SK-N-SH treated with all-trans-retinoic acid at 6 μM for 48 hours (cell line): ENCODE data around the gene PGC.
A peak's percentile ranks its signal among the peaks of the same experiment; 100 is the strongest.

Experiments
- ATAC-seq: fragments of 200-7000 bp; cut with Tn5 transposase; 3 replicates; pipeline ENCODE4 v1.9.1; 2020; ENCODE audit warnings: mild to moderate bottlenecking, moderate library complexity
- ARNTL ChIP-seq: fragments of 450-650 bp; formaldehyde crosslinking; IDR thresholded peaks from 2 replicates; pipeline ENCODE4 v1.5.0; 2020; ENCODE audit warnings: low read depth, mild to moderate bottlenecking, moderate library complexity, borderline replicate concordance
- BACH2 ChIP-seq: fragments of 250-450 bp; sonication (Bioruptor Pico); IDR thresholded peaks from 2 replicates; pipeline ENCODE4 v1.9.0; 2021; ENCODE audit warnings: mild to moderate bottlenecking, borderline replicate concordance
- CSDC2 ChIP-seq: fragments of 250-450 bp; sonication (Bioruptor Pico); IDR thresholded peaks from 2 replicates; pipeline ENCODE4 v1.5.0; 2020; ENCODE audit warnings: mild to moderate bottlenecking, moderate library complexity
- ESRRG ChIP-seq: fragments of 250-450 bp; sonication (Bioruptor Pico); IDR thresholded peaks from 2 replicates; pipeline ENCODE4 v1.6.1; 2021; ENCODE audit warnings: mild to moderate bottlenecking
- GLIS3 ChIP-seq: fragments of 250-450 bp; sonication (Bioruptor Pico); IDR thresholded peaks from 2 replicates; pipeline ENCODE4 v1.5.0; 2020; ENCODE audit warnings: mild to moderate bottlenecking, moderate library complexity
- ISL1 ChIP-seq: fragments of 250-450 bp; sonication (Bioruptor Pico); IDR thresholded peaks from 2 replicates; pipeline ENCODE4 v2.1.2; 2022; ENCODE audit warnings: mild to moderate bottlenecking, moderate library complexity
- OSR1 ChIP-seq: fragments of 250-450 bp; sonication (Bioruptor Pico); IDR thresholded peaks from 2 replicates; pipeline ENCODE4 v1.8.0; 2022; ENCODE audit warnings: moderate library complexity, mild to moderate bottlenecking, inconsistent platforms
- PATZ1 ChIP-seq: fragments of 250-450 bp; sonication (Bioruptor Pico); IDR thresholded peaks from 2 replicates; pipeline ENCODE4 v1.8.0; 2020; ENCODE audit warnings: mild to moderate bottlenecking, moderate library complexity, borderline replicate concordance
- PPARA ChIP-seq: fragments of 250-450 bp; sonication (Bioruptor Pico); IDR thresholded peaks from 2 replicates; pipeline ENCODE4 v1.5.0; 2020; ENCODE audit warnings: mild to moderate bottlenecking, borderline replicate concordance
- RARB ChIP-seq: fragments of 250-450 bp; sonication (Bioruptor Pico); IDR thresholded peaks from 2 replicates; pipeline ENCODE4 v1.8.0; 2021; ENCODE audit warnings: mild to moderate bottlenecking, moderate library complexity
- SNAI2 ChIP-seq: fragments of 250-450 bp; sonication (Bioruptor Pico); IDR thresholded peaks from 2 replicates; pipeline ENCODE4 v1.5.0; 2020; ENCODE audit warnings: mild to moderate bottlenecking, moderate library complexity
- TCF4 ChIP-seq: fragments of 250-450 bp; sonication (Bioruptor Pico); IDR thresholded peaks from 2 replicates; pipeline ENCODE4 v1.8.0; 2021; ENCODE audit warnings: mild to moderate bottlenecking, moderate library complexity, borderline replicate concordance
- TOX ChIP-seq: fragments of 250-450 bp; sonication (Bioruptor Pico); IDR thresholded peaks from 2 replicates; pipeline ENCODE4 v1.8.0; 2021; ENCODE audit warnings: mild to moderate bottlenecking, moderate library complexity, borderline replicate concordance
- ZC3H10 ChIP-seq: fragments of 250-450 bp; sonication (Bioruptor Pico); IDR thresholded peaks from 2 replicates; pipeline ENCODE4 v1.5.1; 2021; ENCODE audit warnings: mild to moderate bottlenecking, moderate library complexity
- ZFP3 ChIP-seq: fragments of 250-450 bp; sonication (Bioruptor Pico); IDR thresholded peaks from 2 replicates; pipeline ENCODE4 v1.5.0; 2020; ENCODE audit warnings: mild to moderate bottlenecking, moderate library complexity
- ZFP30 ChIP-seq: fragments of 450-650 bp; formaldehyde crosslinking; IDR thresholded peaks from 2 replicates; pipeline ENCODE4 v1.5.0; 2022; ENCODE audit warnings: mild to moderate bottlenecking, moderate library complexity
- ZNF565 ChIP-seq: fragments of 450-650 bp; formaldehyde crosslinking; conservative IDR thresholded peaks from 2 replicates; pipeline ENCODE4 v1.5.0; 2020; ENCODE audit warnings: low read depth, mild to moderate bottlenecking, moderate library complexity
- ZNF70 ChIP-seq: fragments of 450-650 bp; formaldehyde crosslinking; IDR thresholded peaks from 2 replicates; pipeline ENCODE4 v1.5.0; 2020; ENCODE audit warnings: mild to moderate bottlenecking, moderate library complexity
- ZNF8 ChIP-seq: fragments of 450-650 bp; formaldehyde crosslinking; IDR thresholded peaks from 2 replicates; pipeline ENCODE4 v1.5.0; 2020; ENCODE audit warnings: mild to moderate bottlenecking, moderate library complexity
- TF ChIP-seq, protein P1 (sequence below): fragments of 250-450 bp; sonication (Bioruptor Pico); IDR thresholded peaks from 2 replicates; pipeline ENCODE4 v1.8.0; 2021; ENCODE audit warnings: low read depth, mild to moderate bottlenecking, moderate library complexity, borderline replicate concordance
- TF ChIP-seq, protein P2 (sequence below): fragments of 250-450 bp; sonication (Bioruptor Pico); IDR thresholded peaks from 2 replicates; pipeline ENCODE4 v1.5.1; 2021; ENCODE audit warnings: mild to moderate bottlenecking, moderate library complexity
- TF ChIP-seq, protein P3 (sequence below): fragments of 250-450 bp; sonication (Bioruptor Pico); IDR thresholded peaks from 2 replicates; pipeline ENCODE4 v1.5.0; 2020; ENCODE audit warnings: mild to moderate bottlenecking, moderate library complexity
- TF ChIP-seq, protein P4 (sequence below): fragments of 250-450 bp; sonication (Bioruptor Pico); IDR thresholded peaks from 2 replicates; pipeline ENCODE4 v1.5.1; 2020; ENCODE audit warnings: low read depth, mild to moderate bottlenecking, moderate library complexity

The PGC gene

GRCh38 chr6:41731561-41732086 lies 15.6 kb downstream of the PGC start:
- ATAC-seq: no peak
- TF ChIP-seq RARB (CRISPR knock-in tag) (no peak), ZFP30 (CRISPR knock-in tag) (no peak), ISL1 (no peak), TCF4 (CRISPR knock-in tag) (no peak), OSR1 (CRISPR knock-in tag) (no peak), ZNF70 (no peak), PPARA (CRISPR knock-in tag) (no peak), SNAI2 (CRISPR knock-in tag) (no peak)

GRCh38 chr6:41730531-41731436 lies 16.4 kb downstream of the PGC start:
- no peak for TF ChIP-seq OSR1 (CRISPR knock-in tag)
- TF ChIP-seq ESRRG (CRISPR knock-in tag): no peak
- TF ChIP-seq PATZ1 (CRISPR knock-in tag): no peak
- TF ChIP-seq ZNF8 (CRISPR knock-in tag): no peak
- TF ChIP-seq SNAI2 (CRISPR knock-in tag): peak; percentile 69; the same call in 1 of the 2 replicates
- no peak for TF ChIP-seq TOX (CRISPR knock-in tag)
- no peak for TF ChIP-seq GLIS3 (CRISPR knock-in tag)
- TF ChIP-seq ZFP3 (CRISPR knock-in tag): no peak
- TF ChIP-seq TCF4 (CRISPR knock-in tag): peak; percentile 92
- TF ChIP-seq BACH2 (CRISPR knock-in tag): no peak
- TF ChIP-seq ZC3H10: no peak
- TF ChIP-seq, protein P1, sequence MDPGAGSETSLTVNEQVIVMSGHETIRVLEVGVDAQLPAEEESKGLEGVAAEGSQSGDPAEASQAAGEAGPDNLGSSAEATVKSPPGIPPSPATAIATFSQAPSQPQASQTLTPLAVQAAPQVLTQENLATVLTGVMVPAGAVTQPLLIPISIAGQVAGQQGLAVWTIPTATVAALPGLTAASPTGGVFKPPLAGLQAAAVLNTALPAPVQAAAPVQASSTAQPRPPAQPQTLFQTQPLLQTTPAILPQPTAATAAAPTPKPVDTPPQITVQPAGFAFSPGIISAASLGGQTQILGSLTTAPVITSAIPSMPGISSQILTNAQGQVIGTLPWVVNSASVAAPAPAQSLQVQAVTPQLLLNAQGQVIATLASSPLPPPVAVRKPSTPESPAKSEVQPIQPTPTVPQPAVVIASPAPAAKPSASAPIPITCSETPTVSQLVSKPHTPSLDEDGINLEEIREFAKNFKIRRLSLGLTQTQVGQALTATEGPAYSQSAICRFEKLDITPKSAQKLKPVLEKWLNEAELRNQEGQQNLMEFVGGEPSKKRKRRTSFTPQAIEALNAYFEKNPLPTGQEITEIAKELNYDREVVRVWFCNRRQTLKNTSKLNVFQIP (CRISPR knock-in tag): no peak
- TF ChIP-seq ZNF565 (CRISPR knock-in tag): no peak
- TF ChIP-seq, protein P2, sequence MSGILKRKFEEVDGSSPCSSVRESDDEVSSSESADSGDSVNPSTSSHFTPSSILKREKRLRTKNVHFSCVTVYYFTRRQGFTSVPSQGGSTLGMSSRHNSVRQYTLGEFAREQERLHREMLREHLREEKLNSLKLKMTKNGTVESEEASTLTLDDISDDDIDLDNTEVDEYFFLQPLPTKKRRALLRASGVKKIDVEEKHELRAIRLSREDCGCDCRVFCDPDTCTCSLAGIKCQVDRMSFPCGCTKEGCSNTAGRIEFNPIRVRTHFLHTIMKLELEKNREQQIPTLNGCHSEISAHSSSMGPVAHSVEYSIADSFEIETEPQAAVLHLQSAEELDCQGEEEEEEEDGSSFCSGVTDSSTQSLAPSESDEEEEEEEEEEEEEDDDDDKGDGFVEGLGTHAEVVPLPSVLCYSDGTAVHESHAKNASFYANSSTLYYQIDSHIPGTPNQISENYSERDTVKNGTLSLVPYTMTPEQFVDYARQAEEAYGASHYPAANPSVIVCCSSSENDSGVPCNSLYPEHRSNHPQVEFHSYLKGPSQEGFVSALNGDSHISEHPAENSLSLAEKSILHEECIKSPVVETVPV: no peak
- TF ChIP-seq ARNTL: no peak
- peak; percentile 97 for TF ChIP-seq ZNF70
- TF ChIP-seq ZFP30 (CRISPR knock-in tag): no peak
- no peak for TF ChIP-seq ISL1
- no peak for TF ChIP-seq CSDC2 (CRISPR knock-in tag)
- TF ChIP-seq PPARA (CRISPR knock-in tag): no peak
- TF ChIP-seq, protein P3, sequence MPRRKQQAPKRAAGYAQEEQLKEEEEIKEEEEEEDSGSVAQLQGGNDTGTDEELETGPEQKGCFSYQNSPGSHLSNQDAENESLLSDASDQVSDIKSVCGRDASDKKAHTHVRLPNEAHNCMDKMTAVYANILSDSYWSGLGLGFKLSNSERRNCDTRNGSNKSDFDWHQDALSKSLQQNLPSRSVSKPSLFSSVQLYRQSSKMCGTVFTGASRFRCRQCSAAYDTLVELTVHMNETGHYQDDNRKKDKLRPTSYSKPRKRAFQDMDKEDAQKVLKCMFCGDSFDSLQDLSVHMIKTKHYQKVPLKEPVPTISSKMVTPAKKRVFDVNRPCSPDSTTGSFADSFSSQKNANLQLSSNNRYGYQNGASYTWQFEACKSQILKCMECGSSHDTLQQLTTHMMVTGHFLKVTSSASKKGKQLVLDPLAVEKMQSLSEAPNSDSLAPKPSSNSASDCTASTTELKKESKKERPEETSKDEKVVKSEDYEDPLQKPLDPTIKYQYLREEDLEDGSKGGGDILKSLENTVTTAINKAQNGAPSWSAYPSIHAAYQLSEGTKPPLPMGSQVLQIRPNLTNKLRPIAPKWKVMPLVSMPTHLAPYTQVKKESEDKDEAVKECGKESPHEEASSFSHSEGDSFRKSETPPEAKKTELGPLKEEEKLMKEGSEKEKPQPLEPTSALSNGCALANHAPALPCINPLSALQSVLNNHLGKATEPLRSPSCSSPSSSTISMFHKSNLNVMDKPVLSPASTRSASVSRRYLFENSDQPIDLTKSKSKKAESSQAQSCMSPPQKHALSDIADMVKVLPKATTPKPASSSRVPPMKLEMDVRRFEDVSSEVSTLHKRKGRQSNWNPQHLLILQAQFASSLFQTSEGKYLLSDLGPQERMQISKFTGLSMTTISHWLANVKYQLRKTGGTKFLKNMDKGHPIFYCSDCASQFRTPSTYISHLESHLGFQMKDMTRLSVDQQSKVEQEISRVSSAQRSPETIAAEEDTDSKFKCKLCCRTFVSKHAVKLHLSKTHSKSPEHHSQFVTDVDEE (CRISPR knock-in tag): peak; percentile 93
- TF ChIP-seq, protein P4, sequence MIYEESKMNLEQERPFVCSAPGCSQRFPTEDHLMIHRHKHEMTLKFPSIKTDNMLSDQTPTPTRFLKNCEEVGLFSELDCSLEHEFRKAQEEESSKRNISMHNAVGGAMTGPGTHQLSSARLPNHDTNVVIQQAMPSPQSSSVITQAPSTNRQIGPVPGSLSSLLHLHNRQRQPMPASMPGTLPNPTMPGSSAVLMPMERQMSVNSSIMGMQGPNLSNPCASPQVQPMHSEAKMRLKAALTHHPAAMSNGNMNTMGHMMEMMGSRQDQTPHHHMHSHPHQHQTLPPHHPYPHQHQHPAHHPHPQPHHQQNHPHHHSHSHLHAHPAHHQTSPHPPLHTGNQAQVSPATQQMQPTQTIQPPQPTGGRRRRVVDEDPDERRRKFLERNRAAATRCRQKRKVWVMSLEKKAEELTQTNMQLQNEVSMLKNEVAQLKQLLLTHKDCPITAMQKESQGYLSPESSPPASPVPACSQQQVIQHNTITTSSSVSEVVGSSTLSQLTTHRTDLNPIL (CRISPR knock-in tag): no peak
- peak; percentile 3; the same call in 2 of the 3 replicates for ATAC-seq
